HepG2 (cell line): ENCODE results near the gene MKS1. TPM values are rescaled to one million over a fixed set of nuclear protein-coding genes. Genes with fewer than 3 reads are reported as not detected.

ENCODE experiments used
- GATAD2A ChIP-seq: IDR thresholded peaks from 2 replicates; pipeline ENCODE4 v1.6.1; 2016
- HNF4A ChIP-seq: sonication (generic); formaldehyde crosslinking; IDR thresholded peaks from 2 replicates; pipeline ENCODE4 v1.4.0; 2020; ENCODE audit warnings: missing genetic modification reagents
- HNRNPH1 ChIP-seq: fragments of 200-400 bp; formaldehyde crosslinking; optimal IDR thresholded peaks from 2 replicates; pipeline ENCODE3; 2017; ENCODE audit warnings: mild to moderate bottlenecking, low read depth, low read length
- KAT2B ChIP-seq: fragments of 150-350 bp; IDR thresholded peaks from 2 replicates; pipeline ENCODE4 v1.6.1; 2014; ENCODE audit warnings: low read depth, low read length, borderline replicate concordance
- SOX5 ChIP-seq: IDR thresholded peaks from 2 replicates; pipeline ENCODE4 v1.6.1; 2016; ENCODE audit warnings: borderline replicate concordance
- SRSF4 ChIP-seq: fragments of 200-400 bp; formaldehyde crosslinking; IDR thresholded peaks from one replicate; pipeline ENCODE4 v1.6.1; 2018; ENCODE audit warnings: mild to moderate bottlenecking, low read depth, low read length, moderate library complexity; ENCODE audit not compliant: poor library complexity, severe bottlenecking
- ZNF430 ChIP-seq: sonication (generic); formaldehyde crosslinking; IDR thresholded peaks from 2 replicates; pipeline ENCODE4 v1.9.0; 2021; ENCODE audit warnings: mild to moderate bottlenecking, missing genetic modification reagents
- polyA plus RNA-seq, 8 experiments: library from polyadenylated mRNA; depleted of rRNA in 3 of 8; stranded (reverse) in 7 of 8; unstranded in 1 of 8; fragments of >200 nt; fragmentation: Illumina TruSeq in 4 of 8; extraction: Trizol in 4 of 8; gene quantifications; 2 replicates each; pipeline versions ENCODE4 v1.2.1 to v1.2.3, GENCODE V29; 2011 to 2016; ENCODE audit warnings: low read depth in 4 of 8, missing spikeins in 1 of 8, mixed read lengths in 1 of 8; ENCODE audit not compliant: insufficient read depth in 1 of 8
- total RNA-seq, 5 experiments: library from RNA; depleted of rRNA; stranded (reverse); fragments of >200 nt; fragmentation: Illumina TruSeq; extraction: Trizol; gene quantifications; 2 replicates each; pipeline ENCODE4 v1.2.3, GENCODE V29; 2016; ENCODE audit warnings: low read depth in 1 of 5
- TF ChIP-seq, protein P1 (sequence below): sonication (generic); formaldehyde crosslinking; IDR thresholded peaks from 2 replicates; pipeline ENCODE4 v1.5.1; 2020; ENCODE audit warnings: mild to moderate bottlenecking, moderate library complexity, missing genetic modification reagents
- TF ChIP-seq, protein P2 (sequence below): fragments of 450-650 bp; IDR thresholded peaks from 2 replicates; pipeline ENCODE4 v1.6.1; 2017; ENCODE audit warnings: mild to moderate bottlenecking
- TF ChIP-seq, protein P3 (sequence below), 2 experiments: fragments of 450-650 bp in 1 of 2; sonication (generic) in 1 of 2; formaldehyde crosslinking in 1 of 2; IDR thresholded peaks; 2 replicates each; pipeline versions ENCODE4 v1.6.1 to v1.8.0; 2016 to 2022; ENCODE audit warnings: antibody characterized with exemption in 1 of 2, mild to moderate bottlenecking in 1 of 2, missing genetic modification reagents in 1 of 2
- TF ChIP-seq, protein P4 (sequence below): sonication (generic); formaldehyde crosslinking; IDR thresholded peaks from 2 replicates; pipeline ENCODE4 v1.4.0; 2020; ENCODE audit warnings: missing genetic modification reagents

The MKS1 gene
- total and polyA plus RNA-seq, 2 of the 13 experiments (the other 11 are each of a cell fraction or from before 2014, with no cell fraction given): 16.1 to 26.3 TPM

DNA sequence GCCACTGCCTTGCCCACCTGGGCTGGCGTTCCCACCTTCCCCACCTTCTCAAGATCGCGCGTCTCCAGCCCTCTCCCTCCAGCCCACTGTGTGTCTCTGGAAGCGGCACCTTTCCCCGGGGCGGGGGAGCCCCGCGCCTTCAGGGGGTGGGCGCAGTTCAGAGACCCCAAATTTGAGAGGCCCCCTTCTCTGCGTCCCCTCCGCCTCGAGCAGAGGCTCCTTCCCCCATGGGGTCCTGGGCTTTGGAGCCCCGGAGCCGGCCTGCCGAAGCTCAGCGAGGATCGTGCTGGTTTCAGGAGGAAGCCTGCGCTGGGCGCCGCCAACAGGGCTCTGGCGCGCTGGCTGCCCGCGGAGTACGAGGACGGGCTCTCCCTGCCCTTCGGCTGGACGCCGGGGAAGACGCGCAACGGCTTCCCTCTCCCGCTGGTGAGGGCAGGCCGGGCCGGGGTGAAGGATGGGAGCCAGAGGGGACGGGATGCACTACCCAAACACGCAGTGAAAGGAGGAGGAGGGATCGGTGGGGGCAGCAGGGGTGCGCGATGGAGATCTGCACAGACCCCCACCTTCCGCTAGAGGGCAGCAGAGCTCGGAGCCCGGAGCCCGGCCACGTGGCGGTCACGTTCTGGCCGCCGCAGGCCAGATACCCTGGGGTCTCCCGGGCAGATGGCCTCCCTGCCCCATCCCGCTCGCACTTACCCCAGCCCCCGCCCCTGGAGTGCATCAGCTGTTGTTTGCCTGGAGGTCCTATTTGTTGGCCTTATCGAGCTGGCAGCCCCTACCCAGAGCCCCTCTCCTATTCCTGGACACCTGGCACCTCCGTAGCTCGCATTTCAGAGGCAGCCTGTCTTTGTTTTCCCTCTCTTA, 30.4 kb upstream of the MKS1 start (continued):
- TF ChIP-seq HNRNPH1 (no peak), HNF4A (no peak), GATAD2A (peak; percentile 66), ZNF430 (0 out of 2 replicates have a peak, but pooled peaks have one; percentile 60), KAT2B (no peak), SOX5 (CRISPR knock-in tag) (peak; percentile 43; the same call in 1 of the 2 replicates), SRSF4 (no peak)
- TF ChIP-seq, protein P1, sequence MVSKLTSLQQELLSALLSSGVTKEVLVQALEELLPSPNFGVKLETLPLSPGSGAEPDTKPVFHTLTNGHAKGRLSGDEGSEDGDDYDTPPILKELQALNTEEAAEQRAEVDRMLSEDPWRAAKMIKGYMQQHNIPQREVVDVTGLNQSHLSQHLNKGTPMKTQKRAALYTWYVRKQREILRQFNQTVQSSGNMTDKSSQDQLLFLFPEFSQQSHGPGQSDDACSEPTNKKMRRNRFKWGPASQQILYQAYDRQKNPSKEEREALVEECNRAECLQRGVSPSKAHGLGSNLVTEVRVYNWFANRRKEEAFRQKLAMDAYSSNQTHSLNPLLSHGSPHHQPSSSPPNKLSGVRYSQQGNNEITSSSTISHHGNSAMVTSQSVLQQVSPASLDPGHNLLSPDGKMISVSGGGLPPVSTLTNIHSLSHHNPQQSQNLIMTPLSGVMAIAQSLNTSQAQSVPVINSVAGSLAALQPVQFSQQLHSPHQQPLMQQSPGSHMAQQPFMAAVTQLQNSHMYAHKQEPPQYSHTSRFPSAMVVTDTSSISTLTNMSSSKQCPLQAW (CRISPR knock-in tag): no peak
- TF ChIP-seq, protein P2, sequence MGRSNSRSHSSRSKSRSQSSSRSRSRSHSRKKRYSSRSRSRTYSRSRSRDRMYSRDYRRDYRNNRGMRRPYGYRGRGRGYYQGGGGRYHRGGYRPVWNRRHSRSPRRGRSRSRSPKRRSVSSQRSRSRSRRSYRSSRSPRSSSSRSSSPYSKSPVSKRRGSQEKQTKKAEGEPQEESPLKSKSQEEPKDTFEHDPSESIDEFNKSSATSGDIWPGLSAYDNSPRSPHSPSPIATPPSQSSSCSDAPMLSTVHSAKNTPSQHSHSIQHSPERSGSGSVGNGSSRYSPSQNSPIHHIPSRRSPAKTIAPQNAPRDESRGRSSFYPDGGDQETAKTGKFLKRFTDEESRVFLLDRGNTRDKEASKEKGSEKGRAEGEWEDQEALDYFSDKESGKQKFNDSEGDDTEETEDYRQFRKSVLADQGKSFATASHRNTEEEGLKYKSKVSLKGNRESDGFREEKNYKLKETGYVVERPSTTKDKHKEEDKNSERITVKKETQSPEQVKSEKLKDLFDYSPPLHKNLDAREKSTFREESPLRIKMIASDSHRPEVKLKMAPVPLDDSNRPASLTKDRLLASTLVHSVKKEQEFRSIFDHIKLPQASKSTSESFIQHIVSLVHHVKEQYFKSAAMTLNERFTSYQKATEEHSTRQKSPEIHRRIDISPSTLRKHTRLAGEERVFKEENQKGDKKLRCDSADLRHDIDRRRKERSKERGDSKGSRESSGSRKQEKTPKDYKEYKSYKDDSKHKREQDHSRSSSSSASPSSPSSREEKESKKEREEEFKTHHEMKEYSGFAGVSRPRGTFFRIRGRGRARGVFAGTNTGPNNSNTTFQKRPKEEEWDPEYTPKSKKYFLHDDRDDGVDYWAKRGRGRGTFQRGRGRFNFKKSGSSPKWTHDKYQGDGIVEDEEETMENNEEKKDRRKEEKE: no peak
- TF ChIP-seq, protein P3, sequence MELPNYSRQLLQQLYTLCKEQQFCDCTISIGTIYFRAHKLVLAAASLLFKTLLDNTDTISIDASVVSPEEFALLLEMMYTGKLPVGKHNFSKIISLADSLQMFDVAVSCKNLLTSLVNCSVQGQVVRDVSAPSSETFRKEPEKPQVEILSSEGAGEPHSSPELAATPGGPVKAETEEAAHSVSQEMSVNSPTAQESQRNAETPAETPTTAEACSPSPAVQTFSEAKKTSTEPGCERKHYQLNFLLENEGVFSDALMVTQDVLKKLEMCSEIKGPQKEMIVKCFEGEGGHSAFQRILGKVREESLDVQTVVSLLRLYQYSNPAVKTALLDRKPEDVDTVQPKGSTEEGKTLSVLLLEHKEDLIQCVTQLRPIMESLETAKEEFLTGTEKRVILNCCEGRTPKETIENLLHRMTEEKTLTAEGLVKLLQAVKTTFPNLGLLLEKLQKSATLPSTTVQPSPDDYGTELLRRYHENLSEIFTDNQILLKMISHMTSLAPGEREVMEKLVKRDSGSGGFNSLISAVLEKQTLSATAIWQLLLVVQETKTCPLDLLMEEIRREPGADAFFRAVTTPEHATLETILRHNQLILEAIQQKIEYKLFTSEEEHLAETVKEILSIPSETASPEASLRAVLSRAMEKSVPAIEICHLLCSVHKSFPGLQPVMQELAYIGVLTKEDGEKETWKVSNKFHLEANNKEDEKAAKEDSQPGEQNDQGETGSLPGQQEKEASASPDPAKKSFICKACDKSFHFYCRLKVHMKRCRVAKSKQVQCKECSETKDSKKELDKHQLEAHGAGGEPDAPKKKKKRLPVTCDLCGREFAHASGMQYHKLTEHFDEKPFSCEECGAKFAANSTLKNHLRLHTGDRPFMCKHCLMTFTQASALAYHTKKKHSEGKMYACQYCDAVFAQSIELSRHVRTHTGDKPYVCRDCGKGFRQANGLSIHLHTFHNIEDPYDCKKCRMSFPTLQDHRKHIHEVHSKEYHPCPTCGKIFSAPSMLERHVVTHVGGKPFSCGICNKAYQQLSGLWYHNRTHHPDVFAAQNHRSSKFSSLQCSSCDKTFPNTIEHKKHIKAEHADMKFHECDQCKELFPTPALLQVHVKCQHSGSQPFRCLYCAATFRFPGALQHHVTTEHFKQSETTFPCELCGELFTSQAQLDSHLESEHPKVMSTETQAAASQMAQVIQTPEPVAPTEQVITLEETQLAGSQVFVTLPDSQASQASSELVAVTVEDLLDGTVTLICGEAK (IDR thresholded peaks at IDR 0.05): no peak
- TF ChIP-seq, protein P3 (CRISPR knock-in tag; IDR thresholded peaks at IDR 0.05): peak; percentile 75
- TF ChIP-seq, protein P4, sequence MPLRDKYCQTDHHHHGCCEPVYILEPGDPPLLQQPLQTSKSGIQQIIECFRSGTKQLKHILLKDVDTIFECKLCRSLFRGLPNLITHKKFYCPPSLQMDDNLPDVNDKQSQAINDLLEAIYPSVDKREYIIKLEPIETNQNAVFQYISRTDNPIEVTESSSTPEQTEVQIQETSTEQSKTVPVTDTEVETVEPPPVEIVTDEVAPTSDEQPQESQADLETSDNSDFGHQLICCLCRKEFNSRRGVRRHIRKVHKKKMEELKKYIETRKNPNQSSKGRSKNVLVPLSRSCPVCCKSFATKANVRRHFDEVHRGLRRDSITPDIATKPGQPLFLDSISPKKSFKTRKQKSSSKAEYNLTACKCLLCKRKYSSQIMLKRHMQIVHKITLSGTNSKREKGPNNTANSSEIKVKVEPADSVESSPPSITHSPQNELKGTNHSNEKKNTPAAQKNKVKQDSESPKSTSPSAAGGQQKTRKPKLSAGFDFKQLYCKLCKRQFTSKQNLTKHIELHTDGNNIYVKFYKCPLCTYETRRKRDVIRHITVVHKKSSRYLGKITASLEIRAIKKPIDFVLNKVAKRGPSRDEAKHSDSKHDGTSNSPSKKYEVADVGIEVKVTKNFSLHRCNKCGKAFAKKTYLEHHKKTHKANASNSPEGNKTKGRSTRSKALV: no peak
